ENCODE measurements around the gene CD99. TPM values are rescaled to one million over a fixed set of nuclear protein-coding genes. Genes with fewer than 3 reads are reported as not detected.
A peak's percentile ranks its signal among the peaks of the same experiment; 100 is the strongest.

Gene CD99
- 158 TPM for total RNA-seq
- polyA plus RNA-seq (ENCODE audit: insufficient read depth in 1 of 8, insufficient read length in 8 of 8, low replicate concordance in 1 of 8) = 100 to 1,000 TPM; 265 to 382 (median 326) TPM
- long read RNA-seq, donor 1, transcript CD99-205 (10 exons, 1,291 nt) = major isoform, 50 of 72 reads
- long read RNA-seq, donor 1, transcript CD99-212 (10 exons, 1,089 nt) = minor isoform, 6 of 72 reads
- long read RNA-seq, donor 1, partial matches to known transcripts = 9 of 72 reads
- long read RNA-seq, donor 1, other reads (novel, unspliced or antisense) = 0 of 72 reads
- long read RNA-seq, donor 2, transcript CD99-205 (10 exons, 1,291 nt) = major isoform, 15 of 22 reads
- long read RNA-seq, donor 2, partial matches to known transcripts = 7 of 22 reads
- long read RNA-seq, donor 2, other reads (novel, unspliced or antisense) = 0 of 22 reads
- long read RNA-seq, donor 3, transcript CD99-204 (9 exons, 892 nt) = minor isoform, 7 of 432 reads
- long read RNA-seq, donor 3, transcript CD99-212 (10 exons, 1,089 nt) = minor isoform, 27 of 432 reads
- long read RNA-seq, donor 3, transcript CD99-205 (10 exons, 1,291 nt) = major isoform, 117 of 432 reads
- long read RNA-seq, donor 3, partial matches to known transcripts = 261 of 432 reads
- long read RNA-seq, donor 3, other reads (novel, unspliced or antisense) = 17 of 432 reads
- long read RNA-seq, donor 4, transcript CD99-205 (10 exons, 1,291 nt) = major isoform, 71 of 135 reads
- long read RNA-seq, donor 4, transcript CD99-212 (10 exons, 1,089 nt) = minor isoform, 9 of 135 reads
- long read RNA-seq, donor 4, transcript CD99-215 (3 exons, 583 nt) = minor isoform, 7 of 135 reads
- long read RNA-seq, donor 4, partial matches to known transcripts = 36 of 135 reads
- long read RNA-seq, donor 4, other reads (novel, unspliced or antisense) = 0 of 135 reads
- long read RNA-seq, donor 5, transcript CD99-212 (10 exons, 1,089 nt) = minor isoform, 32 of 383 reads
- long read RNA-seq, donor 5, transcript CD99-215 (3 exons, 583 nt) = minor isoform, 9 of 383 reads
- long read RNA-seq, donor 5, transcript CD99-205 (10 exons, 1,291 nt) = major isoform, 238 of 383 reads
- long read RNA-seq, donor 5, transcript CD99-204 (9 exons, 892 nt) = minor isoform, 17 of 383 reads
- long read RNA-seq, donor 5, partial matches to known transcripts = 64 of 383 reads
- long read RNA-seq, donor 5, other reads (novel, unspliced or antisense) = 12 of 383 reads
- long read RNA-seq, donor 6, transcript CD99-205 (10 exons, 1,291 nt) = major isoform, 137 of 193 reads
- long read RNA-seq, donor 6, transcript CD99-212 (10 exons, 1,089 nt) = minor isoform, 8 of 193 reads
- long read RNA-seq, donor 6, transcript CD99-204 (9 exons, 892 nt) = minor isoform, 9 of 193 reads
- long read RNA-seq, donor 6, partial matches to known transcripts = 33 of 193 reads
- long read RNA-seq, donor 6, other reads (novel, unspliced or antisense) = 0 of 193 reads
- long read RNA-seq, donor 7, transcript CD99-209 (5 exons, 815 nt) = minor isoform, 5 of 394 reads
- long read RNA-seq, donor 7, transcript CD99-205 (10 exons, 1,291 nt) = major isoform, 124 of 394 reads
- long read RNA-seq, donor 7, transcript CD99-212 (10 exons, 1,089 nt) = minor isoform, 10 of 394 reads
- long read RNA-seq, donor 7, transcript CD99-204 (9 exons, 892 nt) = minor isoform, 5 of 394 reads
- long read RNA-seq, donor 7, partial matches to known transcripts = 244 of 394 reads
- long read RNA-seq, donor 7, other reads (novel, unspliced or antisense) = 0 of 394 reads
- long read RNA-seq, donor 8, transcript CD99-212 (10 exons, 1,089 nt) = minor isoform, 13 of 155 reads
- long read RNA-seq, donor 8, transcript CD99-205 (10 exons, 1,291 nt) = major isoform, 113 of 155 reads
- long read RNA-seq, donor 8, transcript CD99-204 (9 exons, 892 nt) = minor isoform, 9 of 155 reads
- long read RNA-seq, donor 8, partial matches to known transcripts = 16 of 155 reads
- long read RNA-seq, donor 8, other reads (novel, unspliced or antisense) = 0 of 155 reads
- long read RNA-seq, donor 9, transcript CD99-205 (10 exons, 1,291 nt) = major isoform, 86 of 162 reads
- long read RNA-seq, donor 9, transcript CD99-215 (3 exons, 583 nt) = minor isoform, 8 of 162 reads
- long read RNA-seq, donor 9, transcript CD99-204 (9 exons, 892 nt) = minor isoform, 5 of 162 reads
- long read RNA-seq, donor 9, transcript CD99-212 (10 exons, 1,089 nt) = minor isoform, 10 of 162 reads
- long read RNA-seq, donor 9, partial matches to known transcripts = 49 of 162 reads
- long read RNA-seq, donor 9, other reads (novel, unspliced or antisense) = 0 of 162 reads
- long read RNA-seq, donor 10, transcript CD99-204 (9 exons, 892 nt) = minor isoform, 8 of 173 reads
- long read RNA-seq, donor 10, transcript CD99-205 (10 exons, 1,291 nt) = major isoform, 113 of 173 reads
- long read RNA-seq, donor 10, transcript CD99-214 (2 exons, 1,278 nt) = minor isoform, 7 of 173 reads
- long read RNA-seq, donor 10, transcript CD99-212 (10 exons, 1,089 nt) = minor isoform, 15 of 173 reads
- long read RNA-seq, donor 10, partial matches to known transcripts = 23 of 173 reads
- long read RNA-seq, donor 10, other reads (novel, unspliced or antisense) = 0 of 173 reads
- long read RNA-seq, donor 11, transcript CD99-205 (10 exons, 1,291 nt) = major isoform, 102 of 276 reads
- long read RNA-seq, donor 11, transcript CD99-212 (10 exons, 1,089 nt) = minor isoform, 11 of 276 reads
- long read RNA-seq, donor 11, partial matches to known transcripts = 155 of 276 reads
- long read RNA-seq, donor 11, other reads (novel, unspliced or antisense) = 0 of 276 reads

- Histone ChIP-seq H3K27ac (ENCODE audit: low read length) (peak within 1 kb of the TSS; percentile 59), H3K9me3 (replicated peaks; ENCODE audit: control insufficient read depth, low read depth, low read length) (no peaks in the 10 kb centered on the region), H3K36me3 (ENCODE audit: control insufficient read depth, insufficient read depth, low read length) (no peaks in the 10 kb centered on the region), H3K4me1 (ENCODE audit: control insufficient read depth, insufficient read depth, low read length) (peaks cover 25% of the 10 kb centered on the region), H3K4me3 (ENCODE audit: low read length) (peak within 1 kb of the TSS; percentile 57), H3K27me3 (ENCODE audit: control insufficient read depth, insufficient read depth, low read length) (peaks cover 24% of the 10 kb centered on the region)
- WGBS (ENCODE audit: insufficient coverage) = 1% methylated on average over 73 of the region's 73 CpGs
- DNase-seq = peak; percentile 95
Observed at GRCh38 chrX:2690856-2691542, at the start of gene CD99. TSS of gene CD99 (plus strand) at chrX:2691295. CDS start at chrX:2691361, 66 bp downstream.

GRCh38 chrX:2642146-2642545 lies 48.9 kb upstream of the CD99 start:
- no peak for DNase-seq
- Histone ChIP-seq H3K4me3 (ENCODE audit: low read length) (no peak overlapping the region), H3K36me3 (ENCODE audit: control insufficient read depth, insufficient read depth, low read length) (peaks cover 2% of the 10 kb centered on the region), H3K9me3 (replicated peaks; ENCODE audit: control insufficient read depth, low read depth, low read length) (no peaks in the 10 kb centered on the region), H3K4me1 (ENCODE audit: control insufficient read depth, insufficient read depth, low read length) (no peaks in the 10 kb centered on the region), H3K27ac (ENCODE audit: low read length) (no peak overlapping the region), H3K27me3 (ENCODE audit: control insufficient read depth, insufficient read depth, low read length) (peaks cover 2% of the 10 kb centered on the region)
- 93% methylated on average over 6 of the region's 8 CpGs for WGBS (ENCODE audit: insufficient coverage)

- Histone ChIP-seq H3K36me3 (ENCODE audit: control insufficient read depth, insufficient read depth, low read length) (peaks cover 2% of the 10 kb centered on the region), H3K27me3 (ENCODE audit: control insufficient read depth, insufficient read depth, low read length) (peaks cover 2% of the 10 kb centered on the region), H3K4me1 (ENCODE audit: control insufficient read depth, insufficient read depth, low read length) (no peaks in the 10 kb centered on the region), H3K9me3 (replicated peaks; ENCODE audit: control insufficient read depth, low read depth, low read length) (no peaks in the 10 kb centered on the region), H3K4me3 (ENCODE audit: low read length) (no peak overlapping the region), H3K27ac (ENCODE audit: low read length) (no peak overlapping the region)
- 78% methylated on average over 7 of the region's 10 CpGs for WGBS (ENCODE audit: insufficient coverage)
- no peak for DNase-seq
Observed at GRCh38 chrX:2642791-2643190, 48.3 kb upstream of the CD99 start.

GRCh38 chrX:2643880-2644279 lies 47.2 kb upstream of the CD99 start:
- Histone ChIP-seq H3K9me3 (replicated peaks; ENCODE audit: control insufficient read depth, low read depth, low read length) (no peaks in the 10 kb centered on the region), H3K27me3 (ENCODE audit: control insufficient read depth, insufficient read depth, low read length) (no peaks in the 10 kb centered on the region), H3K27ac (ENCODE audit: low read length) (no peak overlapping the region), H3K36me3 (ENCODE audit: control insufficient read depth, insufficient read depth, low read length) (no peaks in the 10 kb centered on the region), H3K4me3 (ENCODE audit: low read length) (no peak overlapping the region), H3K4me1 (ENCODE audit: control insufficient read depth, insufficient read depth, low read length) (no peaks in the 10 kb centered on the region)
- DNase-seq = no peak
- no CpG with 5 or more reads among the region's 1 CpG for WGBS (ENCODE audit: insufficient coverage)

- Histone ChIP-seq H3K9me3 (replicated peaks; ENCODE audit: control insufficient read depth, low read depth, low read length) (no peaks in the 10 kb centered on the region), H3K27ac (ENCODE audit: low read length) (no peak overlapping the region), H3K27me3 (ENCODE audit: control insufficient read depth, insufficient read depth, low read length) (no peaks in the 10 kb centered on the region), H3K4me1 (ENCODE audit: control insufficient read depth, insufficient read depth, low read length) (no peaks in the 10 kb centered on the region), H3K4me3 (ENCODE audit: low read length) (no peak overlapping the region), H3K36me3 (ENCODE audit: control insufficient read depth, insufficient read depth, low read length) (no peaks in the 10 kb centered on the region)
- WGBS (ENCODE audit: insufficient coverage) = 76% methylated on average over 4 of the region's 5 CpGs
- no peak for DNase-seq
Observed at GRCh38 chrX:2645563-2645962, 45.5 kb upstream of the CD99 start.

- Histone ChIP-seq H3K4me3 (ENCODE audit: low read length) (no peak overlapping the region), H3K36me3 (ENCODE audit: control insufficient read depth, insufficient read depth, low read length) (no peaks in the 10 kb centered on the region), H3K4me1 (ENCODE audit: control insufficient read depth, insufficient read depth, low read length) (no peaks in the 10 kb centered on the region), H3K27ac (ENCODE audit: low read length) (no peak overlapping the region), H3K27me3 (ENCODE audit: control insufficient read depth, insufficient read depth, low read length) (no peaks in the 10 kb centered on the region), H3K9me3 (replicated peaks; ENCODE audit: control insufficient read depth, low read depth, low read length) (no peaks in the 10 kb centered on the region)
- DNase-seq = no peak
- WGBS (ENCODE audit: insufficient coverage) = 75% methylated on average over 1 of the region's 3 CpGs
Observed at GRCh38 chrX:2647627-2648026, 43.5 kb upstream of the CD99 start.

GRCh38 chrX:2650037-2650436 lies 41.1 kb upstream of the CD99 start:
- H3K27ac ChIP-seq (ENCODE audit: low read length) = no peak overlapping the region
- H3K36me3 ChIP-seq (ENCODE audit: control insufficient read depth, insufficient read depth, low read length) = no peaks in the 10 kb centered on the region
- H3K27me3 ChIP-seq (ENCODE audit: control insufficient read depth, insufficient read depth, low read length) = no peaks in the 10 kb centered on the region
- no peak overlapping the region for H3K4me3 ChIP-seq (ENCODE audit: low read length)
- DNase-seq = no peak
- H3K4me1 ChIP-seq (ENCODE audit: control insufficient read depth, insufficient read depth, low read length) = no peaks in the 10 kb centered on the region
- no peaks in the 10 kb centered on the region for H3K9me3 ChIP-seq (replicated peaks; ENCODE audit: control insufficient read depth, low read depth, low read length)

- H3K27ac ChIP-seq (ENCODE audit: low read length) = no peak overlapping the region
- H3K9me3 ChIP-seq (replicated peaks; ENCODE audit: control insufficient read depth, low read depth, low read length) = no peaks in the 10 kb centered on the region
- DNase-seq = no peak
- no peaks in the 10 kb centered on the region for H3K4me1 ChIP-seq (ENCODE audit: control insufficient read depth, insufficient read depth, low read length)
- no peak overlapping the region for H3K4me3 ChIP-seq (ENCODE audit: low read length)
- H3K27me3 ChIP-seq (ENCODE audit: control insufficient read depth, insufficient read depth, low read length) = no peaks in the 10 kb centered on the region
- H3K36me3 ChIP-seq (ENCODE audit: control insufficient read depth, insufficient read depth, low read length) = no peaks in the 10 kb centered on the region
- 73% methylated on average over 3 of the region's 7 CpGs for WGBS (ENCODE audit: insufficient coverage)
Observed at GRCh38 chrX:2650865-2651264, 40.2 kb upstream of the CD99 start.
